GM10266 (cell line): ENCODE data around the gene TM2D3.
"Not testable (repeated sequence)": the region's sequence is repeated elsewhere in the genome, so short reads cannot be mapped to it uniquely, and the experiment has no call there.

Experiments
- DNase-seq: peaks from one replicate; pipeline ENCODE4 v3.0.0; 2012; ENCODE audit errors: extremely low spot score
- CTCF ChIP-seq: IDR thresholded peaks from 2 replicates; pipeline ENCODE4 v1.5.1; 2012; ENCODE audit warnings: mild to moderate bottlenecking, low read depth; ENCODE audit not compliant: control insufficient read depth, insufficient read depth; ENCODE audit errors: missing control alignments

TM2D3 gene

GRCh38 chr15:101657968-101658784 lies 6.0 kb upstream of the TM2D3 start:
- no peak for DNase-seq
- TF ChIP-seq CTCF = no peak

- DNase-seq = no peak
- TF ChIP-seq CTCF = no peak
Observed at GRCh38 chr15:101657171-101657570, 5.0 kb upstream of the TM2D3 start.

- peak; percentile 68 for TF ChIP-seq CTCF
Observed at GRCh38 chr15:101654624-101655337, 2.6 kb upstream of the TM2D3 start.

GRCh38 chr15:101654171-101654570 lies 2.0 kb upstream of the TM2D3 start:
- no peak for TF ChIP-seq CTCF
- DNase-seq = no peak

More at GRCh38 chr15:101654624-101655337, 2.6 kb upstream of the TM2D3 start:
- not testable (repeated sequence) for DNase-seq

- no peak for DNase-seq
- TF ChIP-seq CTCF = no peak
Observed at GRCh38 chr15:101652786-101653430, 727 bp upstream of the TM2D3 start.

- TF ChIP-seq CTCF = no peak
- no peak for DNase-seq
Observed at GRCh38 chr15:101651554-101652097, 555 bp downstream of the TM2D3 start.
